ENCODE results near the gene ADGRL3.
A peak's percentile ranks its signal among the peaks of the same experiment; 100 is the strongest.

Gene ADGRL3

DNA sequence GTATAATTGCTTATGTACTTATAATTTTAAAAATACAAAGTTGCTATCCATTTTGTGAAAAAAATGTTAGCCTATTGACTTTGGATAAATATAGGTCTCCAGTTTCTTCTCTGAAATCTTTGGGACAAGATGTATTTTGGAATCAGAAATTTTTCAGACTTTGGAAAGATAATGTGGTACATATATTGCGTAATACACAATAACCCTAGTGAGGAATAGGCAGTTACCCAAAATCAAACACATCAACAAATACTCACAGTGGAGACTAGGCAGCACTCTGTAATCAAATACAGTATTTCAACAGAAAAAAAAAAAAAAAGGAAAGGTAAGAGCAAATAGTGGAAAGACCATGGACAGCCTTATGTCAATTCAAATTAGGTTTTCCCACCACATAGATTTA, 796.8 kb downstream of the ADGRL3 start:
- DNase-seq (ENCODE audit: low read depth): no peak

DNA sequence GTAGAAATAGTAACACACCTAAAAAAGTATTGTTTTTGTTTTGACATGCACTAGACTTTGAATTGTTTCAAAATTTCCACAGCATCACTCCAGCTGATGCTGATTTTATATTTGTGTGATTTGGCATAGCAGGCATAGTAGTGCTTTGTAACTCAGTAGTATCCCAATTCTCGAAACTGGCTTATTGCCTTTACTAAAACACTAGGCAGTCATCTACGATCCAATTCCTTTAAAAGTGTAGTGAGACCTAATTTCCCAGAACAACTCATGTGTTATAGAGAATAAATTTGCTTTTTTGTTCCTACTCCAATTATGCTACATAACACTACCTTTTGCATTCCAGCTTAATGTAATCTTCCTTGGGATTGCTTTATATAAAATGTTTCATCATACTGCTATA, 797.7 kb downstream of the ADGRL3 start:
- DNase-seq (ENCODE audit: low read depth): no peak

DNA sequence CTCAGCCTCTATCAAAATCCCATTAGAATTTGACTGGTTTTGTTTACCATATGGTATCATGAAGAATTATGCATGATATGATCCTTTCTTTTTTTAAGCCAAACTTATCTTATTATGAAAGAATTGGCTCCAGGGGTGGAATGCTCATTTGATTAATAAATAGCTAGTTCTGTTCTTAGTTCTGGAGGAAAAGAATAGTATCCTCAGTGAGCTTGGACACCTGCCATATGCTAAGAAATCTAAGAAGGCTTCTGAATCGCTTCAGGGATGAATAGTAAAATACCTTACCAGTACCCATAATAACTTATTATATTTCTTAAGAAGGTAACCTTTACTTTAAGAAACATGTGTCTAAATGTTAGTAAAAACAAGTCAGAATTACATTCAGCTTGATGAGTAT, 803.6 kb downstream of the ADGRL3 start:
- DNase-seq (ENCODE audit: low read depth): no peak

DNA sequence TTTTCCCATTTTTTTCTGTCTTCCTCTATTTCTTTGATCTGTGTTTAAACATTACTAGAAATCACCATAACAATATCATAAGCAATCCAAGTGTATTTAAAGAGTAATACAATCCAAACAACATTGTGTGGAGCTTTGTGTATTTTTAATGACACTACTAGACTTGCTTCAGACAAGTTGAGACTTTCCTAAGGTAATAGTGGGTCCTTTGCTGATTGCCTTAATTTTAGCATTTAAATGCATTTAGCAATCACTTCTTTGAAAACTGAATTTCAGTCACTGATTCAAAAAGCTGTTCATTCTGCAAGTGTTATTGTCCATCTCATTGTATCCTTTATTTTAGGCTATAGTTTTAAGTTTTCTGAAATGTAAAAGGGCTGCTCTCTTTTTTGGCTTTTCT, 804.8 kb downstream of the ADGRL3 start:
- no peak for DNase-seq (ENCODE audit: low read depth)

DNA sequence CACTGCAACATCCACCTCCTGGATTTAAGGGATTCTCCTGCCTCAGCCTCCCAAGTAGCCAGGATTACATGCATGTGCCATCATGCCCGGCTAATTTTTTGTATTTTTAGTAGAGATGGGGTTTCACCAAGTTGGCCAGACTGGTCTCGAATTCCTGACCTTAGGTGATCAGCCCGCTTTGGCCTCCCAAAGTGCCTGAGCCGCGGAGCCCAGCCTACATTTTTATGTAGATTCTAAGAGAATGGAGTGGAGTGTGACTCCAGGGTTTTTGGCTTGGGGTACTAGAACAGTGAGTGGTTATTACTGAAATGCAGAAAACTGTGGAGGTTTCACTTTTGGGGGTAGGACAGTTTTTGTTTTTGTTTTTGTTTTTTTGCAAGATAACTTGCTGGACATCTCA, 806.0 kb downstream of the ADGRL3 start:
- no peak for DNase-seq (ENCODE audit: low read depth)

DNA sequence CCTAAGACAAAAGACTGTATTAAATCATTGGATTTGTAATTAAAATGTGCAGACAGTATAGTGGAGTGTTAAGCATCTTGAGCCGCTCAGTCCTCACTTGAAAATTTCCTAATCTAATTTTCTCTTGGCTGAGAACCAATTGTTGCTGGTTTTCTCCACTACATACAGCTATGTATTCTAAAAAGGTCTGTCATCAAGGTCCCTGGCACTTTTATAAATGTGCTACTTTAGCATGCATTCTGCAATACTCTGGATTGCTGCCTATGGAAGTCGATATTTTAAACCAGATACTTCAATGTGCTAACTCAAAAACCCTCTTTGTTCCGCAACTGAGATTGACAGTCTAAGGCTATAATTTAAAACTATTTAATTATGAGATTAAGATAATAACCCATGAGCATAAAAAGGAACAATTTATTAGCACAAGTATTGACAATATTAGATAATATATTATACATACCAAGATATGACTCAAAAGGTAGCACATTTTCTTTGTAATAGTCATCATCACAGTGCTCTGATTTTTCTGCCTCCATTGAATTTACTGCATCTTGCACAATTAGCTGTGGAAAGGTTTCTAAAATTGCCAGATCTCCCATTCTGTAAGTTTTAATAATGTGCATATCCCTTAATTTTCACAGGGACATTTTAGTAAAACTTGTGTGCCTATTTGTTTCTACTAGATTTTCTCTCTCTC, 815.1 kb downstream of the ADGRL3 start:
- peak; percentile 51 for DNase-seq (ENCODE audit: low read depth)

DNA sequence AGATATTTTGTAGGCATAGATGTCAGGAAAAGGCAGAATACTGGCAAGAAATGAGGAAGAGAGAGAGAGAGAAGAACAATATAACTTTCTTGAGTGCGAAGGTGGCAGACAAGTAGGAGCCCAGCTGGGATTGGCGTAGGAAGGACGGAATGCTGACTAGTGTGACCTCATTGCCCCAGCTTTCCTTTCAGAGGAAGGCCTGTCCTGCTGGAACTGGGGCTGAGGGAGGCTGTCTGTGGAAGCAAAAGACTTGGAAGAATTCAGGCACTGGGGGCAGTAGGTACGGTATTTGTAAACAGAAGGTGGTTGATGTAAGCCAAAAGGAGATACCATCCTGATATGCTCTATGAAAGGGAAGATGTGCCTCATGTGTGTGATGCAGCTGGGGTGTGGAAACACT, 818.4 kb downstream of the ADGRL3 start:
- peak; percentile 20 for DNase-seq (ENCODE audit: low read depth)

DNA sequence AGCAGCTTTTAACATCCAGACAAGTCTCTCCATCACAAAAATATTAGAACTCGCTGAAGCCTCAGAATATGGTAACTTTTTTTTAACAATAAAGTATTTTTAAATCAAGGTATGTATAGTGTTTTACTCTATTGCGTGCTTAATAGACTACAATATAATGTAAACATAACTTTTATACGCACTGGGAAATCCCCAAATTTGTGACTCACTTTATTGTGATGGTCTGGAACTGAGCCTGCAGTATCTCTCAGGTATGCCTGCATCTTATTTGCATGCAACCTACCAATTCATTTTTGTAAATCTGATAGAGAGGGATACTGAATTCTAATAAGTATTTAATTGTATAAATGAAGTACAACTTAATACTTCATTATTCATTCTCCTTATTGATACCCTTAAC, 823.5 kb downstream of the ADGRL3 start:
- DNase-seq (ENCODE audit: low read depth): peak; percentile 65

DNA sequence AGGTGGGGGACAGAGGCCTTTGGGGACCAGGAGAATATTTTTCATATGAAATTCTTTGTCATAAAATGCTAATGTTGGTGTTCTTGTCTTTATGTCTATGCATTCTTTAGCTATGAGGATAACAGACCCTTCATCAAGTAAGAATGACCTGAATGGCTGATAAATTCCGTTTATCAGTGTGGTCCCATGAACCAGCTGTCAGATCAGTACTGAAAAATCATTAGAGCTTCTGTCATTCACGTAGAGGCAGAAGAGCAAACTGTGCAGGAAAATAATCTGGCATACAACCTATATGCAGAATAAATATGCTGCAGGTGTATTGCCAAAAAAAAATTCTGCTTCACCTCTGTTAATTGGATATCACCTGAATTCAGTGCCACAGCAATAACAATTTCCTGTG, 828.6 kb downstream of the ADGRL3 start:
- no peak for DNase-seq (ENCODE audit: low read depth)

DNA sequence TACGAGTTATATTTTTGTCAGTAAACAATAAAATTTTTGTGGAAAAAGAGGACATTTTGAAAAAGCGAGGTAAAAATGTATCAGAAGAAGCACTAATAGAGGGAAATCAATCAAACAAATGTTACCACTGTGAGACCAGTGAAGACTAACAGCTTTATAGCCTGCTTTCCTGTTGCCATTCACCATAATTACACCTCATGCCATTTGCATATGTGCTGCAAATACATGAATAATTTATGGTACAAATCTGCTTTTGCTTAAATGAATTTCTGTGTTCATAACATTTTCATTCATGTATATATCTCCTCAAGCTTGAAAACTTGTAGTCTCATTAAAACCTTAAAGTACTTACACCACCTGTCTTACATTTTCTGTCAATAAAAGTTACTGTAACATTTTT, 830.8 kb downstream of the ADGRL3 start:
- DNase-seq (ENCODE audit: low read depth): no peak

DNA sequence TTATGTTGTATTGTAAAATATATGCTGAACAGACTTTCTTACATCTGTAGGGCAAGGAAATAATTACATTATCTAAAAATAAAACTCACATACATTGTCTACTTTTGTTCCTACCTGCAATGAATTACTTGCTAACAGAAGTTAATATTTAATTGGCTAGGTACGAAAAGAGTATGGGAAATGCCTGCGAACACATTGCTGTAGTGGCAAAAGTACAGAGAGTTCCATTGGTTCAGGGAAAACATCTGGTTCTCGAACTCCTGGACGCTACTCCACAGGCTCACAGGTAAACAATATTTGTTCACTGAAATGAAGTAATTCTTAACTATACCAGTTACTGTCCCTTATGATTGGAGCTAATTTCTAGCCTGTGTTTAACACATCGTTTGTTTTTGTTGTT, 837.4 kb downstream of the ADGRL3 start:
- no peak for DNase-seq (ENCODE audit: low read depth)

DNA sequence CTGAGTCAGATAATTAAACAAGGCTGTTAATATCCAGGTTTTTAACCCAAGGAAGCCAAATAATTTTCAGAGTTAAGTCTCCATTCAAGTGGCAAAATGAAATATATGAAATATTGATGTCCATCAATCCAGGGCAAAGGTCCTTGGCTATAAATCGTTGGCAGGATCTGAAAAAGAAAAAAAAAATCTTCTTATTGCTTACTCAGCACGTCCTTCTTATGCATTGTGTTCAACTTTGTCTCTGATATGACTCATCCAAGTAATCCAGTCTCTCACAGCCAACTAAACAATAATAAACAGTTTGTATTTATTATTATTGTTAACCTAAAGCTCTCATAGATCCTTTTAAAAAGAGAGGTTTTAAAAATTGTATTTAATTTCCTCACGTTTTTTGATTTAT, 851.2 kb downstream of the ADGRL3 start:
- peak; percentile 46 for DNase-seq (ENCODE audit: low read depth)

DNA sequence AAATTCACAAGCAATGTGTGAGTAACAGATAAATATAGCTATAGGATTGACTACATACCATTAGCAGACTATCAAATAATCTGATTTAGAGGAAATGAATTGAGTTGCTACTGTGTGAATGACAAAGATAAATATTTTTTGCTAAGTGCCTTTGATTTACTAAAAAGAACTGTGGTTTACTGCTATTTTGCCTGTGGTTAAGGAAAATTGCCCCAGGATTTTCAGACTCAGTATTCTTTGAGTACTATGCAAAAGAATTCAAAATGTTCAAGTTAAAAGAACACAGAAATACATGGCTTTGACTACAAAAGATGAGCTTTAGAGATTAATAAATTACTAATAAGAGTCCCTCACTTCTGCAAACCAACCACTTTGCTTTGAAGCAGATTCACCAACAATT, 853.8 kb downstream of the ADGRL3 start:
- no peak for DNase-seq (ENCODE audit: low read depth)

DNA sequence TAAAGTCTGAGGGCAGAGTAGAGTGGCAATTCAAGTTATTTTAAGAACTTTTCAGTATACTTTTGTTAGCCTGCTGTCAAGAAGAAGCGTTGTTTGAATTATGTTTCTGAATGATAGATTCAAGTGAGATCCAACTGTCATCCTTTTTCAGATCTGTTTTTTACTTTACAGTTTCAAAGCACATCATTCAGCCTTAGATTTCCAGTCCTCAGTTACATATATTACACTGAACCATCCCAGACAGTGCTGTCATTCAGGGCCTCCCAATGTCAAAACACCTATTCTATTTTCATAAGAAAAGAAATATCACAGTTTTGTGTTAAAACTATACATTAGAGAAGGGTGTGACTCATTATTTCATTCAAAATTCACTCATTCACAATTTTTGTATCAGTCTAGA, 856.9 kb downstream of the ADGRL3 start:
- DNase-seq (ENCODE audit: low read depth): no peak

DNA sequence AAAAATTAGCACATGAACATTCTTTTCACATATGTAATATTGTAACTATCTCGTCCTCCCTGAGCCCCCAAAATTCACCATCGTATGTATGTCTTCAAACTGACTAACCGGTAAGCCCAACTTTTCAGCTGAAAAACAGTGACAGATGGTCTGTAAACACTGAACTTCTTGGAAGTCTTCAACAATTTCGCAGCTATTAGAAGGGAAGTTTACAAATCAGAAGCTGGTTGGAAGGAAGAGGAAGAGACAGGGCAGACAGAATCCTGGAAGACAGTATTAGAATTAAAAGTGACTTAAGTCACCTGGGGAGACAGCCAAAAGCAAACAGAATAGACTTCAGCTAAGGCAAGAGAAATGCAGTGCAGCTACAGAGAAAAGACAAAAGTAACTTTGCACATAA, 858.4 kb downstream of the ADGRL3 start:
- no peak for DNase-seq (ENCODE audit: low read depth)

DNA sequence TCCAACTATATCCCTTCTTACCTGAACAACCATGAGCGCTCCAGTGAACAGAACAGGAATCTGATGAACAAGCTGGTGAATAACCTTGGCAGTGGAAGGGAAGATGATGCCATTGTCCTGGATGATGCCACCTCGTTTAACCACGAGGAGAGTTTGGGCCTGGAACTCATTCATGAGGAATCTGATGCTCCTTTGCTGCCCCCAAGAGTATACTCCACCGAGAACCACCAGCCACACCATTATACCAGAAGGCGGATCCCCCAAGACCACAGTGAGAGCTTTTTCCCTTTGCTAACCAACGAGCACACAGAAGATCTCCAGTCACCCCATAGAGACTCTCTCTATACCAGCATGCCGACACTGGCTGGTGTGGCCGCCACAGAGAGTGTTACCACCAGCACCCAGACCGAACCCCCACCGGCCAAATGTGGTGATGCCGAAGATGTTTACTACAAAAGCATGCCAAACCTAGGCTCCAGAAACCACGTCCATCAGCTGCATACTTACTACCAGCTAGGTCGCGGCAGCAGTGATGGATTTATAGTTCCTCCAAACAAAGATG, 870.2 kb downstream of the ADGRL3 start:
- DNase-seq (ENCODE audit: low read depth): no peak

DNA sequence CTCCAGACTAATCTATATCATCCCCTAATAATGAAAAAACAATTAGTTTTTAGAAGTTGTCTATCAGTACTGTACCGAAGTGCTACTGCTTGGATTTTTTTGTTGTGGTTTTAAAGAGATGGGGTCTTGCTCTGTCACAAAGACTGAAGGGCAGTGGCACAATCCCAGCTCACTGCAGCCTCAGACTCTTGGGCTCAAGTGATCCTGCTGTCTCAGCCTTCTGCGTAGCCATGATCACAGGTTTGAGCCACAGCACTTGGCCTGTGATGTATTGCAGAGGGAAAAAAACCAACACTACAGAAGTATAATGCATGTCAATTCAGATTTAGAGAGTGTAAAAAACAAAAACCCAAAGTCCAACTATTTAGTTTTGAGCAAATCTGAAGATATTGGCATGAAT, 875.0 kb downstream of the ADGRL3 start:
- DNase-seq (ENCODE audit: low read depth): no peak

DNA sequence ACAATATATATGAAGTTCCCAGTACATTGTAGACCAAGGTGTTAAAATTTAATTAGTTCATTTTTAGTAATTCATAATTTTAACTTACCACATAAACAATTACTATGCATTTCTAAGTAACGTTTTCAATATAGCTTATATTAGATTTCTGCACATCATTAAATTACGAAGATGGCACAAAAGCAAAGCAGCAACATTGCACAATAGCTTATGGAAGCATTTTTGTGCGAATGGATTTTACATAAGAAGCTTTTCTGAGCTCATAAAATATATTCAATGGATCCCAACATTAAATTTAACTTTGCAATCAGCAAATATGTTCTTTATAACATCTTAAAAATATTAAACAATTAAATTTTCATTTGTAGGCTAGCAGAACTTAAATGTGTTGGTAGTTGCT, 875.4 kb downstream of the ADGRL3 start:
- DNase-seq (ENCODE audit: low read depth): no peak

DNA sequence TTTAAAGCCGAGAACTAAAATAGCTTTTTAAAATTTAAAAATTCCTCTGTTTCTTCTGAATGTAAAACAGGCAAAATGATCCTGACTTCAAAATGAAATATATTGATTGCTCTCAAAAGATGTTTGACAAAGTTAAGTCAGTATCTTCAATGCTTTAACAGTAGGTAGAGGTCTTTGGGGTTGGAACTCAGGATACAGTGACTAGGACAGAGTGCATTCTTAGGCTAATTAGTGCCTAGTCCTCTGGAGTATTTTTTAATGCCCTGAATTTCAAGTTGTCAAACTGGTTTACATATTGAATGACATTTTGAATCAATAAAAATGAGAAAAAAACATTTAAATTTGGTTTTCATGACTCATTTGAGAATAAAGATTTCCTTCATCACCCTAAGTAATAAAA, 877.3 kb downstream of the ADGRL3 start:
- no peak for DNase-seq (ENCODE audit: low read depth)

DNA sequence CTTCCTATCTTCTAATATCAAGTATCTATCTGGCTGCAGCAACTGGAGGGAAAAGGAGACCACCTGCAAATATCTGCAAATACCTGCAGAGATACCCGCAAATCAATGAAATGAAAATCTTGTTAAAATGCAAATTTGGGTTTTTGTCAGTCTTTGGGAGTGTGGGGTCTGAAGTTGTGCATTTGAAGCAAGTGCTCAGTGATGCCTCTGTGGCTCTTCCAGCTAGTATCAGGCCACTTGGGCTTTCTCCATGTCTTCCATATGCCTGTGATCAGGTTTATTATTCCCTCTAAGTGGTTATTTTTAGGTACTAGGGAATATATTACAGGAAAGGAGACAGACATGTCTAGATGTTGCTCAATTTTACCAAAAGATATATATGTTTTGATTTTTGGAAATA, 880.3 kb downstream of the ADGRL3 start:
- DNase-seq (ENCODE audit: low read depth): no peak

DNA sequence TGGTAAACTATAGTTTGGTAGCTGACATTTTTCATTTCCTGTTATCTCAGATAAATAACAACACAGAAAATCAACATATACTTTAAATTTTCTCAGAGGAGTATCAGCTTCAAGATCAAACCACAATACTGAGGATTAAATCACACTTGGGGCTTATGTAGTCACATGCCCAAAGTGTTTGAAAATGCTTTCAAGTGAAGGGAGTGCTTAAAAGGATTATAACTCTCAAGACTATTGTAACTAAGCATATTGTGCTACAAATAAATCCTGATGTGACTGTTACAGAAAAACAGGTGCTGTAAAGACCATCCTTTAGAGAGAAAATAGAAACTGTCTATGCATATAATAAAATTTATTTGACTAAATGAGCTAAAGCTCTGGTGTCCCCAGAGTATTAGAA, 887.6 kb downstream of the ADGRL3 start:
- DNase-seq (ENCODE audit: low read depth): no peak

DNA sequence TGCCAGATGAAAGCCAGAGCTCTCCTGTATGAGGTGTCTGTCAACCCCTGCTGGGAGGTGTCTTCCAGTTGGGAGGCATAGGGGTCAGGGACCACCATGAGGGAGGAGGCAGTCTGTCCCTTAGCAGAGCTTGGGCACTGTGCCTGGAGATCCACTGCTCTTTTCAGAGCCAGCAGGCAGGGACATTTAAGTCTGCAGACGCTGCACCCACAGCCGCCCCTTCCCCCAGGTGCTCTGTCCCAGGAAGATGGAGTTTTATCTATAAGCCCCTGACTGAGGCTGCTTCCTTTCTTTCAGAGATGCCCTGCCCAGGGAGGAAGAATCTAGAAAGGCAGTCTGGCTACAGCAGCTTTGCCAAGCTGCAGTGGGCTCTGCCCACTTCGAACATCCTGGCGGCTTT, 893.6 kb downstream of the ADGRL3 start:
- DNase-seq (ENCODE audit: low read depth): no peak

DNA sequence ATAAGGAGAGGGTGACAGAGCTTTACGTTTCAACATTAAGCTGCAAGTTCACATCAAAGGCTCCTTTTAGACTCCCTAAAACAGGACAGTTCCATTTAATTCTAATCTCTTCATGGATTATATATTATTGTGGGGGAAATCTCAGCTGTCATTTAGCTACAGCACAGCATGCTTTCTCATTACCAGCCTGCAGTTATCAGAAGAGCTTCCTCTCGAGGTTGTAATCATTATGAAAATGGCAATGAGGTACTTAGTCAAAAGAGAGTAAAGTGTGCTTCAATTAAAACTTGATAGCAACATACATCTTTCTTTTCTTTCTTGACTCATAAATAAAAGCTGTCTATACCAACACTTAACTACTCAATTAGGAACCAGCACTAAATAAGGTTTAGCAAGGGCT, 896.8 kb downstream of the ADGRL3 start:
- no peak for DNase-seq (ENCODE audit: low read depth)

DNA sequence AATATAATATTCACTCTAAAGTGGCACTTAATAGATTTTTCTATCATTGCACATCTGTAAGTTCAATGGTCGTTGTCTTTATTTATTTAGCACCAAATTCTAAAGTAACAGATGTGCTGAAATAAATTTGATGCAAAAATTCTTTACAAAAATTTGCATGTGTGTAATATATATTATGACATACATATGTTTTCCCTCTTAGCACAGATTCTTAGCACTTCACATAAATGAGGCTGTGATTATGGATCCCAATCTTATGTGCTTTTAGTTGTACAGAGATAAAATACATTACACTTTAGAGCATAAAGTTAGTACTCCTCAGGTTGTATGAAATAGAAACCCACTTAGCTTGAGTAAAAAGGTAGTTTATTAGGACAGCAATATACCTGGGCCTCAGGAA, 915.1 kb downstream of the ADGRL3 start:
- no peak for DNase-seq (ENCODE audit: low read depth)

All from ELR (cell line).